Activated CD4-positive, alpha-beta T cell treated with anti-CD3 and anti-CD28 coated beads, Interleukin-2, amount 50 U/mL, for 16 hours (primary cell): ENCODE results near the gene TAS2R60.
"Not testable (repeated sequence)": the region's sequence is repeated elsewhere in the genome, so short reads cannot be mapped to it uniquely, and the experiment has no call there.

Experiments
- DNase-seq: peaks from one replicate; pipeline ENCODE4 v3.0.0-alpha.2; 2020

TAS2R60 gene

GRCh38 chr7:143444063-143444782 lies 970 bp downstream of the TAS2R60 start:
- DNase-seq: no peak

GRCh38 chr7:143444785-143445184 lies 1.5 kb downstream of the TAS2R60 start:
- DNase-seq: no peak

- no peak for DNase-seq
Measured at GRCh38 chr7:143447466-143447865, 4.2 kb downstream of the TAS2R60 start.

GRCh38 chr7:143448429-143448828 lies 5.2 kb downstream of the TAS2R60 start:
- no peak for DNase-seq

- no peak for DNase-seq
Measured at GRCh38 chr7:143449793-143450192, 6.5 kb downstream of the TAS2R60 start.

- no peak for DNase-seq
Measured at GRCh38 chr7:143451122-143451521, 7.9 kb downstream of the TAS2R60 start.

GRCh38 chr7:143451746-143452145 lies 8.5 kb downstream of the TAS2R60 start:
- no peak for DNase-seq

GRCh38 chr7:143452495-143452894 lies 9.2 kb downstream of the TAS2R60 start:
- DNase-seq: no peak

GRCh38 chr7:143454091-143454680 lies 10.9 kb downstream of the TAS2R60 start:
- DNase-seq: no peak

GRCh38 chr7:143455491-143455890 lies 12.2 kb downstream of the TAS2R60 start:
- DNase-seq: no peak

GRCh38 chr7:143455942-143456341 lies 12.7 kb downstream of the TAS2R60 start:
- no peak for DNase-seq

GRCh38 chr7:143456992-143457793 lies 13.9 kb downstream of the TAS2R60 start:
- DNase-seq: no peak

- no peak for DNase-seq
Measured at GRCh38 chr7:143458263-143458662, 15.0 kb downstream of the TAS2R60 start.

GRCh38 chr7:143458681-143459080 lies 15.4 kb downstream of the TAS2R60 start:
- DNase-seq: no peak

- no peak for DNase-seq
Measured at GRCh38 chr7:143459359-143459758, 16.1 kb downstream of the TAS2R60 start.

GRCh38 chr7:143460271-143460979 lies 17.2 kb downstream of the TAS2R60 start:
- no peak for DNase-seq

- no peak for DNase-seq
Measured at GRCh38 chr7:143462045-143462444, 18.8 kb downstream of the TAS2R60 start.

- DNase-seq: no peak
Measured at GRCh38 chr7:143463556-143463955, 20.3 kb downstream of the TAS2R60 start.

- no peak for DNase-seq
Measured at GRCh38 chr7:143463957-143464356, 20.7 kb downstream of the TAS2R60 start.

- DNase-seq: no peak
Measured at GRCh38 chr7:143467724-143468123, 24.5 kb downstream of the TAS2R60 start.

- DNase-seq: not testable (repeated sequence)
Measured at GRCh38 chr7:143472071-143472689, 28.9 kb downstream of the TAS2R60 start.

- no peak for DNase-seq
Measured at GRCh38 chr7:143477501-143478150, 34.4 kb downstream of the TAS2R60 start, which contains the start of gene TAS2R41. TSS of gene TAS2R41 (plus strand) at chr7:143477873. CDS start at chr7:143477873, 0 bp downstream.
